Measurements from ENCODE around the gene KCNMB3.

DNA sequence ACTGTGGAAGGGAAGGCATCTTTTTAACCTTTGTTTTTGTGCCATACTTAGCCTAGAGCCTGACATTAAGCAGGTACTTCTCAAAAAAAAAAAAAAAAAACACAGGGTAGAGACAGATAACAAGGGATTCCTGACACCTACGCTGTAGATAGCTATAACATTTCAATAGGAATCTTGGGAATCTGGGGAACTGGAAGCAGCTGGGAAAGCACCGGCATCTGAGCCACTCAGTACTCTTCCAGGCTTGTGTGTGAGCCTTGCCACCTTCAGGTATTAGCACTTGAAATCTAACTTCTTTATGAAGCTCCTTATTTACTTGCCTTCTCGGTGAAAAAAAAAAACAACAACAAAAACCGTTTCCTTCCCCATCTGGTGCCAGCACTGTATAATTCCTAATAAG, 56.0 kb downstream of the KCNMB3 start:
- TF ChIP-seq, protein P1, sequence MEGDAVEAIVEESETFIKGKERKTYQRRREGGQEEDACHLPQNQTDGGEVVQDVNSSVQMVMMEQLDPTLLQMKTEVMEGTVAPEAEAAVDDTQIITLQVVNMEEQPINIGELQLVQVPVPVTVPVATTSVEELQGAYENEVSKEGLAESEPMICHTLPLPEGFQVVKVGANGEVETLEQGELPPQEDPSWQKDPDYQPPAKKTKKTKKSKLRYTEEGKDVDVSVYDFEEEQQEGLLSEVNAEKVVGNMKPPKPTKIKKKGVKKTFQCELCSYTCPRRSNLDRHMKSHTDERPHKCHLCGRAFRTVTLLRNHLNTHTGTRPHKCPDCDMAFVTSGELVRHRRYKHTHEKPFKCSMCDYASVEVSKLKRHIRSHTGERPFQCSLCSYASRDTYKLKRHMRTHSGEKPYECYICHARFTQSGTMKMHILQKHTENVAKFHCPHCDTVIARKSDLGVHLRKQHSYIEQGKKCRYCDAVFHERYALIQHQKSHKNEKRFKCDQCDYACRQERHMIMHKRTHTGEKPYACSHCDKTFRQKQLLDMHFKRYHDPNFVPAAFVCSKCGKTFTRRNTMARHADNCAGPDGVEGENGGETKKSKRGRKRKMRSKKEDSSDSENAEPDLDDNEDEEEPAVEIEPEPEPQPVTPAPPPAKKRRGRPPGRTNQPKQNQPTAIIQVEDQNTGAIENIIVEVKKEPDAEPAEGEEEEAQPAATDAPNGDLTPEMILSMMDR (IDR thresholded peaks at IDR 0.05; ENCODE audit: low read length): no peak
- no peak for TF ChIP-seq EZH2 (IDR thresholded peaks at IDR 0.05; ENCODE audit: borderline replicate concordance, low read length)
